LNCAP (cell line): ENCODE results near the gene SLC26A6.

Source experiments
- CTCF ChIP-seq: fragments of 450-650 bp; IDR thresholded peaks from 2 replicates; pipeline ENCODE4 v1.5.1; 2017; ENCODE audit warnings: mild to moderate bottlenecking

SLC26A6 gene

GRCh38 chr3:48628277-48629017 is 6.8 kb downstream of the SLC26A6 start:
- no peak for TF ChIP-seq CTCF

- TF ChIP-seq CTCF, result no peak
Observed at GRCh38 chr3:48625600-48625999, 9.7 kb downstream of the SLC26A6 start.

GRCh38 chr3:48624767-48625166 is 10.5 kb downstream of the SLC26A6 start:
- TF ChIP-seq CTCF, result no peak

GRCh38 chr3:48623851-48624547 is 11.3 kb downstream of the SLC26A6 start:
- TF ChIP-seq CTCF, result no peak

GRCh38 chr3:48621461-48621869 is 13.8 kb downstream of the SLC26A6 start, which contains the start of gene TMEM89:
TMEM89 (minus strand) TSS chr3:48621769; CDS start chr3:48621756, 13 bp downstream.
- TF ChIP-seq CTCF, result no peak

- TF ChIP-seq CTCF, result no peak
Observed at GRCh38 chr3:48619541-48620524, 15.4 kb downstream of the SLC26A6 start.

GRCh38 chr3:48617559-48617958 is 17.7 kb downstream of the SLC26A6 start:
- no peak for TF ChIP-seq CTCF
